ENCODE results near the gene PSMD8.

Gene PSMD8

GRCh38 chr19:38422438-38422837 is 48.1 kb downstream of the PSMD8 start:
- TF ChIP-seq USF1 (IDR thresholded peaks at IDR 0.05): no peak

GRCh38 chr19:38424272-38424671 is 49.9 kb downstream of the PSMD8 start:
- no peak for TF ChIP-seq YY1 (IDR thresholded peaks at IDR 0.05; ENCODE audit: low read depth)
- TF ChIP-seq TAF1 (IDR thresholded peaks at IDR 0.05; ENCODE audit: low read depth): no peak
- TF ChIP-seq TCF12 (IDR thresholded peaks at IDR 0.05; ENCODE audit: low read depth): no peak
- no peak for TF ChIP-seq TEAD4 (IDR thresholded peaks at IDR 0.05)
- no peak for TF ChIP-seq ZBTB7A (IDR thresholded peaks at IDR 0.05; ENCODE audit: low read depth)
- no peak for TF ChIP-seq REST (IDR thresholded peaks at IDR 0.05; ENCODE audit: low read depth)
- no peak for TF ChIP-seq NFIC (IDR thresholded peaks at IDR 0.05)
- no peak for TF ChIP-seq EGR1 (IDR thresholded peaks at IDR 0.05)
- no peak for TF ChIP-seq RAD21 (IDR thresholded peaks at IDR 0.05; ENCODE audit: low read depth)
- no peak for TF ChIP-seq MAX (IDR thresholded peaks at IDR 0.05)
- no peak for TF ChIP-seq CREB1 (IDR thresholded peaks at IDR 0.05; ENCODE audit: low read depth)
- no peak for TF ChIP-seq EP300 (IDR thresholded peaks at IDR 0.05; ENCODE audit: borderline replicate concordance)
- TF ChIP-seq FOXM1 (IDR thresholded peaks at IDR 0.05; ENCODE audit: borderline replicate concordance, low read depth): no peak
- no peak for TF ChIP-seq CEBPB (IDR thresholded peaks at IDR 0.05)
- no peak for TF ChIP-seq USF1 (IDR thresholded peaks at IDR 0.05)

GRCh38 chr19:38425222-38425809 is 50.9 kb downstream of the PSMD8 start:
- TF ChIP-seq NFIC (IDR thresholded peaks at IDR 0.05): no peak
- TF ChIP-seq YY1 (IDR thresholded peaks at IDR 0.05; ENCODE audit: low read depth): no peak
- TF ChIP-seq TEAD4 (IDR thresholded peaks at IDR 0.05): no peak
- TF ChIP-seq CREB1 (IDR thresholded peaks at IDR 0.05; ENCODE audit: low read depth): no peak
- no peak for TF ChIP-seq EGR1 (IDR thresholded peaks at IDR 0.05)
- TF ChIP-seq EP300 (IDR thresholded peaks at IDR 0.05; ENCODE audit: borderline replicate concordance): no peak
- no peak for TF ChIP-seq ZBTB7A (IDR thresholded peaks at IDR 0.05; ENCODE audit: low read depth)
- TF ChIP-seq USF1 (IDR thresholded peaks at IDR 0.05): no peak
- no peak for TF ChIP-seq MAX (IDR thresholded peaks at IDR 0.05)
- no peak for TF ChIP-seq CEBPB (IDR thresholded peaks at IDR 0.05)
- no peak for TF ChIP-seq FOXM1 (IDR thresholded peaks at IDR 0.05; ENCODE audit: borderline replicate concordance, low read depth)
- no peak for TF ChIP-seq TAF1 (IDR thresholded peaks at IDR 0.05; ENCODE audit: low read depth)
- no peak for TF ChIP-seq RAD21 (IDR thresholded peaks at IDR 0.05; ENCODE audit: low read depth)
- no peak for TF ChIP-seq REST (IDR thresholded peaks at IDR 0.05; ENCODE audit: low read depth)
- no peak for TF ChIP-seq TCF12 (IDR thresholded peaks at IDR 0.05; ENCODE audit: low read depth)

GRCh38 chr19:38425810-38426466 is 51.6 kb downstream of the PSMD8 start, which contains the start of gene RASGRP4:
RASGRP4 (minus strand) TSS chr19:38426219; CDS start chr19:38426091, 128 bp downstream.
- TF ChIP-seq CEBPB (IDR thresholded peaks at IDR 0.05) (no peak), EP300 (IDR thresholded peaks at IDR 0.05; ENCODE audit: borderline replicate concordance) (no peak), NFIC (IDR thresholded peaks at IDR 0.05) (no peak), ZBTB7A (IDR thresholded peaks at IDR 0.05; ENCODE audit: low read depth) (no peak), RAD21 (IDR thresholded peaks at IDR 0.05; ENCODE audit: low read depth) (no peak), REST (IDR thresholded peaks at IDR 0.05; ENCODE audit: low read depth) (no peak), EGR1 (IDR thresholded peaks at IDR 0.05) (no peak), FOXM1 (IDR thresholded peaks at IDR 0.05; ENCODE audit: borderline replicate concordance, low read depth) (no peak), TAF1 (IDR thresholded peaks at IDR 0.05; ENCODE audit: low read depth) (no peak), MAX (IDR thresholded peaks at IDR 0.05) (no peak), CREB1 (IDR thresholded peaks at IDR 0.05; ENCODE audit: low read depth) (no peak), TCF12 (IDR thresholded peaks at IDR 0.05; ENCODE audit: low read depth) (no peak), YY1 (IDR thresholded peaks at IDR 0.05; ENCODE audit: low read depth) (no peak), TEAD4 (IDR thresholded peaks at IDR 0.05) (no peak), USF1 (IDR thresholded peaks at IDR 0.05) (no peak)

Measured in Ishikawa (cell line).